WI38 (cell line): Measurements from ENCODE around the gene HOXA11.
A peak's percentile ranks its signal among the peaks of the same experiment; 100 is the strongest.

Experiments
- H3K4me3 ChIP-seq: 2 replicates; pipeline ENCODE4 v1.5.1; 2011; ENCODE audit warnings: low read depth, mild to moderate bottlenecking, control low read depth, low read length
- TF ChIP-seq, protein P1 (sequence below): IDR thresholded peaks from 2 replicates; pipeline ENCODE4 v1.5.1; 2012; ENCODE audit warnings: low read depth, mild to moderate bottlenecking, control low read depth, low read length

Gene HOXA11

DNA sequence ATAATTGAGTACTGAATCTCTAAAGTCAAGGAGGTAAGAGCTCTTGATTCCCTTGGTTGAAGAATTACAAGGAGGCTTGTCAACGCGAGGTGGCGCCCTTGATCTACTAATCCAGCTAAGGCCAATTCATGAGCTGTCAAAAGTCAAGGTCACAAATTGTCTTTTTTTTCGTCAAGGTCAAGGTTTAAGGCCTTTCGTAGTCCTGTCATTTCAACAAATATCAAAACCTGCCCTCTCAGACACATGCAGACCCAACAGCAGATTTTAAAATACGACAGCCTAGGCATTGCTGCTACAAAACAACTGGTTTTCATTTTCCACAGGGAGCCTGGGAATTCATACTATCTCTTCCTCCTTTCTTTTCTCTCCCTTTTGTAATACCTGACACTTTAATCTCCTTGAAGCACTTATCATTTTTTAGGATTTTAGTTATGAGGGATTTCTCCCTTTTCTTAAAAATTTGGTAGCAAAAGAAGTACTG lies 11.3 kb upstream of the HOXA11 start:
- no peak overlapping the region for H3K4me3 ChIP-seq
- TF ChIP-seq, protein P1, sequence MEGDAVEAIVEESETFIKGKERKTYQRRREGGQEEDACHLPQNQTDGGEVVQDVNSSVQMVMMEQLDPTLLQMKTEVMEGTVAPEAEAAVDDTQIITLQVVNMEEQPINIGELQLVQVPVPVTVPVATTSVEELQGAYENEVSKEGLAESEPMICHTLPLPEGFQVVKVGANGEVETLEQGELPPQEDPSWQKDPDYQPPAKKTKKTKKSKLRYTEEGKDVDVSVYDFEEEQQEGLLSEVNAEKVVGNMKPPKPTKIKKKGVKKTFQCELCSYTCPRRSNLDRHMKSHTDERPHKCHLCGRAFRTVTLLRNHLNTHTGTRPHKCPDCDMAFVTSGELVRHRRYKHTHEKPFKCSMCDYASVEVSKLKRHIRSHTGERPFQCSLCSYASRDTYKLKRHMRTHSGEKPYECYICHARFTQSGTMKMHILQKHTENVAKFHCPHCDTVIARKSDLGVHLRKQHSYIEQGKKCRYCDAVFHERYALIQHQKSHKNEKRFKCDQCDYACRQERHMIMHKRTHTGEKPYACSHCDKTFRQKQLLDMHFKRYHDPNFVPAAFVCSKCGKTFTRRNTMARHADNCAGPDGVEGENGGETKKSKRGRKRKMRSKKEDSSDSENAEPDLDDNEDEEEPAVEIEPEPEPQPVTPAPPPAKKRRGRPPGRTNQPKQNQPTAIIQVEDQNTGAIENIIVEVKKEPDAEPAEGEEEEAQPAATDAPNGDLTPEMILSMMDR, result peak; percentile 67

DNA sequence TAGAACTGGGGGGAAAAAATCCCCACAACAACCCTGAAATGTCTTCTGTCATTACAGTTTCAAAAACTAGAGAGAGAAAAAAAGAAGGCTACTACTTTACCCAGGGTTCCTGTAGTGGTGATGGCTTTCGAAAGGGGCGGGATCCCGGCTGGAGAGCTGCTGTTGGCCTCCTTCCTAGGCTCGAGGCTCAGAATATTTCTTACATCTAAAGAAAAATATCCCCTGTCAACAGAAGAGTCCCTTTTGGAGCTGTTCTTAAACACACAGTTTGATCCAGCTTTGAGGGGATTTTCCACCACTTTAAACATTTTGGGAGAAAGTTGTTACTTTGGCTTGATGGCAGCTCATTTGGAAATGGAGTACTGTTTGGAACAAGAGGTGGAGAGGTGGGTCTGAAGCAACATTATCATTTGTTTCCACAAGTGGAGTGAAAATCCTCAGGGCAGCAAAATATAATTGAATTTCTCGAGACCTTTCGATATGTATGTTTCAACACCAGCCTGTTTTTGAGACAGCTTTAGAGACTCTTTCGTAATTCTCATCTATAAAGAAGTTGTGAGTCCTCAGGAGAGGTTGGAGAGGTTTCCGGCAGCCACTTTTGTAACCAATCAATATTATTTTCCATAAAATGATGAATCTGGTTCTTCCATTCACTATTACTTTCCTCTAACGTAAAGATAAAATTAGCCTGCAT lies 9.8 kb upstream of the HOXA11 start:
- no peak overlapping the region for H3K4me3 ChIP-seq
- TF ChIP-seq, protein P1, result no peak

DNA sequence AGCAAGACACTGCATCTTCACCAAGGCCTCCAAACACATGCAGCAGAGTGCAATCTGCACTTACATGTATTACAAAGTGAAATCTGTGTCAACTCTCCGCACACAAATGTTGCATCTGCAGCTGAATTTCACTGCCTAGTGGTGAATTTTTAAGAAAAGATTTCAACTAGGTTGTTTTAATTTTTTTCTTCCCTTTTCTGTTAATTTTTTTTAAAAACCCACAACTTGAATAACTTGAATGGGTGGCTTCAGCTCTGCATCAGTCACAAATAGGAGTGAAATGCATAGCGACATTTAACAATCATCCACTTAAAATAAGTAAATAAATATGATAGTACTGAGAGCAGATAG lies 8.9 kb upstream of the HOXA11 start:
- H3K4me3 ChIP-seq, result no peak overlapping the region
- TF ChIP-seq, protein P1, result no peak

DNA sequence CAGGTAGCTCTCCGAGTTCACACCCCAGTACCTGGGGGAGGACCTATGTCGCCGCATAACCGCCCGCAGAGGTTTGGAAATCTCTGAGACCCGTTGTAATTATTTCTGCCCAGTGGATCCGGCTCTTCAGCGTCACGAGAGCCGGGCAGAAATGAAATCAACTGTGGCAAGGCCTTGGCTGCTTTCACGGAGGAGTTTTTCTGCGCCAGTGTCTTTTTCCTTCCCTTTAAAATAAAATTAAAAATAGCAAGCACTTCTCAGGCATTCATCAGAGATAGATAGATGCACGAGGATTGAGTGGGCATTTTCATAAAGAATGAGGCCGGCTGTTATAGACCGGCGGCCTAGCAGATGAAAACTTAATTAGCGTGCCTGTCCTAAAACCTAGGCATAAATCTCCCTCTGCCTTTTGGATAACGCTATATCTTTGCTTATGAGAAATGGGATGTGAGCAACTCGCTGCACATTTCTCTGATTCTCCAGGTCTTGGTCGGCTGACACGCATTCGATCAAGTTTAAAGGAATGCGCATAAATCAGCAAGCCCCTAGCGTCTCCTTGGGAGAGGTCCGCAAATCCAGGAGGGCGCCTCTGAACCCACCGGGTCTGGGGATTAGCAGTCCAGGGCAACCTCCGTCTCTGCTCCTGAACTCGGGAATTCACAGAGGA lies 8.4 kb upstream of the HOXA11 start:
- H3K4me3 ChIP-seq, result no peak overlapping the region
- TF ChIP-seq, protein P1, result no peak

DNA sequence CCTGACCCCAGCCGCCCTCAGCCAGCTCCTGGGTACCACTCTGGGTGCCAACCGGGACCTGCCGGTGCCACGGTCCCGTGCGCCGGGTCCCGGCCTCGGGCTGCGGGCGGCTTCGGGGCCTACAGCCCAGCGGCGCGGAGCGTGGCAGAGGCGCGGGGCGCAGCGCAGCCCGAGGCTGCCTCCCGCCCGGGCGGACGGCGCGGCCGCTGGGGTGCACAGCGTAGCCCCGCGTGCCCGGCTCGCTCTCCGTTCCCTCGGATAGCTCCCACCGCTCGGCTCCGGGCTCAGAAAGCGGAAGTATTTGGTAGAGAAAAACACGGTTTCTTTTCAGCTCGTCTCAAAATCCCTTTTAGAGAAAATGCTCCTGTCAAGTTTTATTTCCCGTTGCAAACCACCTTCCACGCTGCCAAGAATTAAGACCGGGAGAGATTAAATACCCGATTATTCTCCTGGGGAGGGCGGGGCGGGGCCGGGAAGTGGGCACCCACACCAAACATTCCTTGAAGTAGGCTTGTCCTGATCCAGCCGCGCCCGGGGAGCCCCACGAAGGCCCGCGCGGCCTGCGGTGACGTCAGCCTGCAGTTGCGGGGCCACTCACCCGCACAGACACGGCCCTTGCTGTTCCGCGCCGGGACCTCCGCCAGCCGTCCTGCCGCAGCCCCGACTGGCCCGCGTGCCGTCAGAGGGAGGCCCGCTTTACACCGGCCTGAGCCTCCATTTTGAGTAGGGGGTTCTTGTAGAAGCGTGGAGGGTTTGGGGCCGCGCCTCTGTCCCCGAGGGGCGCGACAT lies 7.7 kb upstream of the HOXA11 start:
- H3K4me3 ChIP-seq, result peak overlapping the region; percentile 31; the same call in 1 of the 2 replicates
- TF ChIP-seq, protein P1, result no peak

DNA sequence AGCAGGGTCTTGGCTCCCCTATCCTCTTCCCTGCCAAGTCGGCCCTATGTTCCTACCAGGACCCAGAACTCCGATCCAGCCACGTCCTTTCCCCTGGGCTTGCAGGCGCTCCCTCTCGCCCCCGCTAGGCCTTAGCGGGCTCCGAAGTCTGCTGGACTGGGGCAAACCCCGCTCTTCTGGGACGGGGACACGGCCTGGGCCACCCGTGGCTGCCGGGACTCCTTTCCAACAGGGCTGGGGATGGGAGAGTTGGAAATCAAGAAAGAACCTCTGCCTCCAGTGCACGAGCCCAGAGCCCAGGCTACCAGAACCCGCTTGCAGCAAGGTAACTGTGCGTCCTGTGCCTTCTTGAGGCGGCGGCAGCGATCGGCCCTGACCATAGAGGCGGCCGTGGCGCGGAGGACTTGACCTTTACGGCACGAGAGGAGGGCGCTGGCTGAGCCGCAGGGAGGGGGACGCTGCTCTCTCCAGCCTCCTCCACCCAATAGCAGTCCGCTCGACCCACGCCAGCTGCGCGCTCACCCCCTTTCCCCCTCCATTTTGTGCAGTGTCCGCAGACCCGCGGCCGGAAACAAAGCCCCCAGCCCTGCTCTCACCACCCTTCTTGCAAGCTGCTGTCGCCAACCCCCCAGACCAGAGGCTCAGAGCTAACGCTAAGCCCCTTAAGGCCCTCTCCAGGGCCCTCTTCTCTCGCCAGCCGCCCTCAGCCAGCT lies 7.0 kb upstream of the HOXA11 start:
- no peak overlapping the region for H3K4me3 ChIP-seq
- TF ChIP-seq, protein P1, result no peak
